ENCODE measurements around the gene ARFRP1.

DNA sequence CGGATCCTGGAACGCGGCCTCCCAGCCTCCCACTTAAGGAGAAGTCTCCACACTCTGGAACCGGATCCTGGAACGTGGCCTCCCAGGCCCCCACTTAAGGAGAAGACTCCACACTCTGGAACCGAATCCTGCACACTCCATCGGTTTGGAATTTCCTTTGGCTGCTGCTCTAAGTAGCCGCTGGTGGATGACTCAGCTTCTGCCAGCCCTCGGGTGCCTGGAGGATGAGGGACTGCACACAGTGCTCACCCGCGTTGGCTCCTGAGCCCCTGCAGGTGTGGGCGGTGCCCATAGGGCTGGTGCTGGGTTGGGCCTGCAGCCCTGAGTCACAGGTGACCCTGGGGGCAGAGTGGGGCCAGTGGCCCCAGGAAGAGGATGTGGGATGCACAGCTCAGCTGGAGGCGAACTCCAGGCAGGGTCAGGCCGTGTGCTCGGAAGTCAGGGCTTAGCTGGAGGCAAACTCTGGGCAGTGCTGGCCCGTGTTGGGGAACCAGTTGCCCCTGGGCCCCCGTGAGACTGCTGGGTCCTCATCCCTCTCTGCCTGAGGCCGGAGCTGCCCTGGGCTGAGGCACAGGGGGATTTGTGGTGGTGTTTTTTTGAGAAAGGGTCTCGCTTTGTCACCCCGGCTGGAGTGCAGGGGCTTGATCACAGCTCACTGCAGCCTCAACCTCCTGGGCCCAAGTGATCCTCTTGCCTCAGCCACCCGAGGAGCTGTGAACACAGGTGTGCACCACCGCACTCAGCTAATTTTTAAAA is 25.2 kb downstream of the ARFRP1 start:
- no peak for TF ChIP-seq POLR2A (IDR thresholded peaks at IDR 0.05; ENCODE audit: low read length)
- no peak for TF ChIP-seq GATA1 (IDR thresholded peaks at IDR 0.05; ENCODE audit: low read depth, low read length)
